Measurements from ENCODE around the gene KCNJ4.

KCNJ4 gene

GRCh38 chr22:38427465-38427864 lies 27.5 kb downstream of the KCNJ4 start:
- in situ Hi-C loops (cut with MboI; ENCODE audit: low pct_unique_long_range_greater_than_20kb, low sequenced_read_pairs, unreplicated experiment): no loop called here
- no peak for DNase-seq (ENCODE audit: low spot score)
- no peak for TF ChIP-seq CTCF (IDR thresholded peaks at IDR 0.05; ENCODE audit: extremely low read depth, insufficient read depth, missing control alignments)

GRCh38 chr22:38426628-38427027 lies 28.4 kb downstream of the KCNJ4 start:
- in situ Hi-C loops (cut with MboI; ENCODE audit: low pct_unique_long_range_greater_than_20kb, low sequenced_read_pairs, unreplicated experiment): no loop called here
- no peak for DNase-seq (ENCODE audit: low spot score)
- TF ChIP-seq CTCF (IDR thresholded peaks at IDR 0.05; ENCODE audit: extremely low read depth, insufficient read depth, missing control alignments): no peak

- TF ChIP-seq CTCF (IDR thresholded peaks at IDR 0.05; ENCODE audit: extremely low read depth, insufficient read depth, missing control alignments): no peak
- no peak for DNase-seq (ENCODE audit: low spot score)
- in situ Hi-C loops (cut with MboI; ENCODE audit: low pct_unique_long_range_greater_than_20kb, low sequenced_read_pairs, unreplicated experiment): no loop called here
These were observed 30.4 kb downstream of the KCNJ4 start for GRCh38 chr22:38424525-38425080.

- no peak for DNase-seq (ENCODE audit: low spot score)
- no peak for TF ChIP-seq CTCF (IDR thresholded peaks at IDR 0.05; ENCODE audit: extremely low read depth, insufficient read depth, missing control alignments)
- in situ Hi-C loops (cut with MboI; ENCODE audit: low pct_unique_long_range_greater_than_20kb, low sequenced_read_pairs, unreplicated experiment): no loop called here
These were observed 31.2 kb downstream of the KCNJ4 start for GRCh38 chr22:38423512-38424503.

- in situ Hi-C loops (cut with MboI; ENCODE audit: low pct_unique_long_range_greater_than_20kb, low sequenced_read_pairs, unreplicated experiment): no loop called here
- TF ChIP-seq CTCF (IDR thresholded peaks at IDR 0.05; ENCODE audit: extremely low read depth, insufficient read depth, missing control alignments): no peak
- no peak for DNase-seq (ENCODE audit: low spot score)
These were observed 32.1 kb downstream of the KCNJ4 start for GRCh38 chr22:38422611-38423511.

- DNase-seq (ENCODE audit: low spot score): no peak
- in situ Hi-C loops (cut with MboI; ENCODE audit: low pct_unique_long_range_greater_than_20kb, low sequenced_read_pairs, unreplicated experiment): no loop called here
- TF ChIP-seq CTCF (IDR thresholded peaks at IDR 0.05; ENCODE audit: extremely low read depth, insufficient read depth, missing control alignments): no peak
These were observed 34.3 kb downstream of the KCNJ4 start for GRCh38 chr22:38420734-38421133.
